DMS79 (cell line): ENCODE results near the gene PSMC2.
"Not testable (repeated sequence)": the region's sequence is repeated elsewhere in the genome, so short reads cannot be mapped to it uniquely, and the experiment has no call there.

Source experiments
- DNase-seq: peaks from one replicate; lab custom pipeline; 2025; lab: John Stamatoyannopoulos, UW

The PSMC2 gene

GRCh38 chr7:103379270-103379975, 32.0 kb downstream of the PSMC2 start:
- no peak for DNase-seq

- no peak for DNase-seq
Measured at GRCh38 chr7:103380395-103381191, 33.1 kb downstream of the PSMC2 start.

GRCh38 chr7:103381280-103382031, 34.0 kb downstream of the PSMC2 start:
- no peak for DNase-seq

GRCh38 chr7:103382032-103382402, 34.6 kb downstream of the PSMC2 start:
- no peak for DNase-seq

- no peak for DNase-seq
Measured at GRCh38 chr7:103387242-103387641, 39.8 kb downstream of the PSMC2 start.

GRCh38 chr7:103388469-103389140, 41.2 kb downstream of the PSMC2 start:
- no peak for DNase-seq

- no peak for DNase-seq
Measured at GRCh38 chr7:103389263-103389662, 41.8 kb downstream of the PSMC2 start.

- no peak for DNase-seq
Measured at GRCh38 chr7:103391150-103391549, 43.7 kb downstream of the PSMC2 start.

GRCh38 chr7:103391976-103392375, 44.5 kb downstream of the PSMC2 start:
- no peak for DNase-seq

GRCh38 chr7:103394566-103394965, 47.1 kb downstream of the PSMC2 start:
- DNase-seq = no peak

GRCh38 chr7:103395071-103395470, 47.6 kb downstream of the PSMC2 start:
- no peak for DNase-seq

- DNase-seq = no peak
Measured at GRCh38 chr7:103396471-103396870, 49.0 kb downstream of the PSMC2 start.

- DNase-seq = no peak
Measured at GRCh38 chr7:103398483-103399127, 51.2 kb downstream of the PSMC2 start.

- not testable (repeated sequence) for DNase-seq
Measured at GRCh38 chr7:103399687-103400086, 52.2 kb downstream of the PSMC2 start.

- not testable (repeated sequence) for DNase-seq
Measured at GRCh38 chr7:103405789-103406613, 58.6 kb downstream of the PSMC2 start.

GRCh38 chr7:103412151-103412550, 64.7 kb downstream of the PSMC2 start:
- no peak for DNase-seq

GRCh38 chr7:103413407-103413806, 66.0 kb downstream of the PSMC2 start:
- no peak for DNase-seq

GRCh38 chr7:103418241-103418640, 70.8 kb downstream of the PSMC2 start:
- DNase-seq = no peak
